Esophagus (tissue), 2 donors: ENCODE results near the gene HADH. TPM values are rescaled to one million over a fixed set of nuclear protein-coding genes. Genes with fewer than 3 reads are reported as not detected.

Experiments
- H3K27ac ChIP-seq, 2 donors: one replicate each; pipeline ENCODE4 v1.5.1; 2013; ENCODE audit warnings: low read depth in 2 of 2, mild to moderate bottlenecking in 2 of 2, inconsistent platforms in 1 of 2, low read length in 1 of 2, moderate library complexity in 1 of 2
- H3K27me3 ChIP-seq, 2 donors: one replicate each; pipeline ENCODE4 v1.6.1; 2013; ENCODE audit warnings: low read length in 2 of 2, control low read depth in 1 of 2, mild to moderate bottlenecking in 1 of 2; ENCODE audit not compliant: insufficient read depth in 2 of 2, control insufficient read depth in 1 of 2
- H3K36me3 ChIP-seq, 2 donors: one replicate each; pipeline ENCODE4 v1.6.1; 2013; ENCODE audit warnings: low read length in 1 of 2; ENCODE audit not compliant: control insufficient read depth in 2 of 2, insufficient read depth in 2 of 2
- H3K4me1 ChIP-seq, 2 donors: one replicate each; pipeline ENCODE4 v1.6.1; 2013; ENCODE audit warnings: low read length in 1 of 2; ENCODE audit not compliant: control insufficient read depth in 2 of 2, insufficient read depth in 2 of 2
- H3K4me3 ChIP-seq, 2 donors: one replicate each; pipeline ENCODE4 v1.5.1; 2013; ENCODE audit warnings: low read length in 2 of 2, mild to moderate bottlenecking in 2 of 2, low read depth in 1 of 2, moderate library complexity in 1 of 2
- H3K9me3 ChIP-seq, 2 donors: one replicate each; pipeline ENCODE4 v1.6.1; 2013; ENCODE audit warnings: mild to moderate bottlenecking in 2 of 2, low read depth in 1 of 2, low read length in 1 of 2, moderate library complexity in 1 of 2; ENCODE audit not compliant: control insufficient read depth in 2 of 2, insufficient read depth in 1 of 2
- WGBS, 2 donors: extraction: QIAGEN DNeasy Blood & Tissue Kit; methylation state at CpG; one replicate each; pipeline ENCODE4 v1.1.7; 2013; 5-methylcytosine and 5-hydroxymethylcytosine counted together
- polyA plus RNA-seq, 2 donors: library from polyadenylated mRNA; stranded (reverse); fragments of 200-250 nt; gene quantifications; one replicate each; pipeline ENCODE4 v1.2.3, GENCODE V29; 2013
- donor health status: healthy with polysubstance abuse.
- donor health status: Bipolar disorder and iron deficiency.

Gene HADH
- polyA plus RNA-seq, 2 donors = 26.0 to 41.5 TPM

- peaks cover 0 to 3% of the 10 kb centered on the region in 2 donors for H3K36me3 ChIP-seq
- no peak overlapping the region for H3K27ac ChIP-seq
- H3K4me3 ChIP-seq = no peak overlapping the region
- no peaks in the 10 kb centered on the region for H3K27me3 ChIP-seq
- H3K4me1 ChIP-seq = no peaks in the 10 kb centered on the region
- no peaks in the 10 kb centered on the region for H3K9me3 ChIP-seq
- 73 to 75% methylated on average over 3 of the region's 3 CpGs for WGBS, 2 donors
Observed at GRCh38 chr4:107993969-107994368, 4.3 kb downstream of the HADH start.

DNA sequence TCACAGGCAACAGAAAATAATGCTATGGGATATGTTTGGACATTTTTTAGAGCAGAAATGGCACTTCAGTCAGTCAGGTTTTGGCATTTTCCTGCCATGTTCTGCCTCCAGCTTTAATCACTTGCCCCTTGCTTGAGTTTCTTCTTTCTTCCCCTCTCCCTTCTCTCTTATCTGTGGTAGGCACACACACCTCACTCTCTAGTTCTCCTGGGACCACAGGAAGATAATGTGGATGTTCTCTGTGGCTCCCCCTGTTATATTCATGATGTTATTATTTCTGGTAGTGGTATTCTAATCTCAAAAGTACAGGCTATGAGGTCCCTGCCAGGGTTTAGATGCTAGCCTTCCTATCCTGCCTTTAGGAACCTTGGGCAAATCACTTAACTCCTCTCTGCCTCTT is 5.2 kb downstream of the HADH start:
- no peak overlapping the region for H3K4me3 ChIP-seq
- peaks cover 0 to 3% of the 10 kb centered on the region in 2 donors for H3K36me3 ChIP-seq
- no peaks in the 10 kb centered on the region for H3K4me1 ChIP-seq
- H3K9me3 ChIP-seq = no peaks in the 10 kb centered on the region
- H3K27me3 ChIP-seq = no peaks in the 10 kb centered on the region
- no peak overlapping the region for H3K27ac ChIP-seq

DNA sequence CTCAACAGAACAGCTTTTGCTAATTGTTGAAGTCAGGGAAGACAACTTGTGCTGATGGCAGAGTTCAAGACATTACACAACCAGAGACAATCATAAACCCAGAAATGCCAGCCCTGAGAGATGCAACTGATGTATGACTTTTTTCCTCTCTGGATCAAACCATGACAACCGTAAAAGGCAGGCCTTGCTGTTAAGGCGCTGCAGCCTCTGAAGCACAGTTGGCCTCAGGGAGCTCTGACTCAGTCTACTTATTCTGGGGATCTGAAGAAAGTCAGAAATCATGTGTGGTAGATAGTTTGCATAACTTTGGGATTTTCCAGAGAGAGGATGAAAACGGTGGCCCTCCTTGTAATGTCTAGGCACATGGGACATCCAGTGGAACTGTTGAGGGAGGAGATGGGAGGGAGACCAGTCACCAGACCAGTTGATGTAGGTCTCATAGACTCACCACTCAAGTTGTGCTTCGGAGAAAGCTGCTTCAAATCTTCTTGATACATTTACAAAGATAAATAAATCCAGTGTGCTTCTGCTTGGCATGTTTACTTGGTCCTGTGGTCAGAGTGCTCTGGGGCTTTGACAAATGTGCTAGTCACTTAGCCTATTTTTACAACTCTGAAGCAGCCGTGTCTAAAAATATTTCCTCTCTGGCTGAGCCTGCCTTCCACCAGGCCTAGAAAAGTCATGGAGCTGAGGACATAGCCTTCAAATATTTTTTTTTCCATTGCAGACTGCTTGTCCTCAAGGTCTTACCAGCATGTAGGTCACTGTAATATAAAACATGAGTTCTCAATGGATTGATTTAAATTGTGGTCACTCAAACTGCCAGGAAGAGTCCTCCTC is 7.5 kb downstream of the HADH start:
- H3K27ac ChIP-seq = peak overlapping the region; percentile 55 to 63

DNA sequence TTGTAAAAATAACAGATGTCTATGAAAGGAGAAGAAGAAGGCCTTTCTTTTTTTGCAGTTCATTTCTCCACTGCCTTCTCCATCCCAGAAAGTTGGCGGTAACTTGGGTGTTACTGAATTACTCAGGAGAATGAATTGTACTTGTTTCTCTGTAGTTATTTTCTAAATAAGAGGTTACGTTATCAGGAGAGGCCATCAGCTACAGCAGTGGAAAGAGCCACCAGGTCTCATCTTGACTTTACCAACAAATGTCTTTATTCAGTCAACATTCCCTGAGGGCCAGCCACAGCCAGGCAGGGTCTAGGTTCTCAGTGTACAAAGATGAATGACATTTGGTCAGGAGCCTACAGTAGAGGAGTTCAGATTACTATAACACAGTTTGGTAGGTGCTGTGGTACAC is 8.1 kb downstream of the HADH start:
- H3K4me1 ChIP-seq = no peaks in the 10 kb centered on the region
- peak overlapping the region; percentile 5 to 64 for H3K27ac ChIP-seq
- WGBS, 2 donors = 83 to 96% methylated on average over 2 of the region's 2 CpGs
- no peaks in the 10 kb centered on the region for H3K9me3 ChIP-seq
- H3K27me3 ChIP-seq = no peaks in the 10 kb centered on the region
- H3K36me3 ChIP-seq = peaks cover 0 to 3% of the 10 kb centered on the region in 2 donors
- H3K4me3 ChIP-seq = no peak overlapping the region

More for the DNA sequence above, 7.5 kb downstream of the HADH start:
- no peaks in the 10 kb centered on the region for H3K9me3 ChIP-seq
- H3K4me1 ChIP-seq = no peaks in the 10 kb centered on the region
- no peaks in the 10 kb centered on the region for H3K27me3 ChIP-seq
- WGBS, 2 donors = 71 to 72% methylated on average over 5 of the region's 5 CpGs
- peaks cover 0 to 3% of the 10 kb centered on the region in 2 donors for H3K36me3 ChIP-seq
- H3K4me3 ChIP-seq = no peak overlapping the region

DNA sequence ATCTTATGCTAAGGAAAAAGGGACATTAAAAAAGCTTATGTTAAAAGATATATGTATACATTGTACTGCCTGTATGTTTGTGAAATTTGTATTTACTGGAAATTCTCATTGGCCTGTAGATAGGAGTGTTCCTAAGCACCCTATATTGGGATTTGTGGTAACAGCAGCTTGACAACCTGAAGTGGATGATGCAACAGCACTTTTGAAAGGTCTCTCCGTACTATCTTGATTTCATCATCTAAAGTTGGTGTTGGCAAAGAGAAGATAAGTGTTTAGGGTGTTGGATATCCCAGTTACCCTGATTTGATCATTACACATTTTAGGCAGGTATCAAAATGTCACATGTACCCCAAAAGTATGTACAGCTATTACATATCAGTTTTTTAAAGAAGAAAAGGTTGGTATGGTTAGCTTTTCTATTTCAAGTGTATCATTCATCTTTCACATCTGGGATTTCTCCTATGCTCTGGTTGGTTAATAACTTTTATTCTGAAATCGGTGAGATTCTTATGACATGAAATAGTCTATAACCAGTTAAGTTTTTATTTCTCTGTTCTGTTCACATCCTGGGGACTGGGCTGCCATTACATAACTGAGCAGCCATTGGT is 10.3 kb downstream of the HADH start:
- peaks cover 0 to 5% of the 10 kb centered on the region in 2 donors for H3K4me1 ChIP-seq
- H3K4me3 ChIP-seq = no peak overlapping the region
- no peaks in the 10 kb centered on the region for H3K9me3 ChIP-seq
- H3K27ac ChIP-seq = no peak overlapping the region
- whole genome bisulfite sequencing, 2 donors = 82 to 85% methylated on average over 2 of the region's 2 CpGs
- peaks cover 0 to 3% of the 10 kb centered on the region in 2 donors for H3K36me3 ChIP-seq
- H3K27me3 ChIP-seq = no peaks in the 10 kb centered on the region

DNA sequence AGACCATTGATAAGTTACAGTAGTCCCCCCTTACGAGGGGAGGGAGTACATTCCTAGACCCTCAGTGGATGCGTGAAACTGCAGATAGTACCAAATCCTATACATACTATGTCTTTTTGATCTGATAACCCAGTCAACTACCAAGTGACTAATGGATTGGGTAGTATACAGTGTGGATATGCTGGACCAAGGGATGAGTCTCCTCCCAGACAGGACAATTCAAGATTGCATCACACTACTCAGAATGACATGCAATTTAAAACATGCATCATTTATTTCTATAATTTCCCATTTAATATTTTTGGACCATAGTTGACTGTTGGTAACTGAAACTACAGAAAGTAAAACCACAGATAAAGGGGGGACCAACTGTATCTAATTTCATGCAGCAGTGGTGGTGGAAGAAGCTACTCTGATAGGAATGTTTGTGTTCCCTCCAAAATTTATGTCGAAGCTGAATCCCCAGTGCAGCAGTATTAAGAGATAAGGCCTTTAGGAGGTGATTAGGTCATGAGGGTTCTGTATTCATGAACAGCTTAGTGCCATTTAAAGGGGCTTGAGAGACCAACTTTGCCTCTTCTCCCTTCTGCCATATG is 11.9 kb downstream of the HADH start:
- Histone ChIP-seq H3K36me3 (no peaks in the 10 kb centered on the region), H3K27ac (no peak overlapping the region), H3K4me3 (no peak overlapping the region), H3K4me1 (peaks cover 0 to 5% of the 10 kb centered on the region in 2 donors), H3K27me3 (no peaks in the 10 kb centered on the region), H3K9me3 (no peaks in the 10 kb centered on the region)
- WGBS, 2 donors = 90 to 92% methylated on average over 3 of the region's 3 CpGs

DNA sequence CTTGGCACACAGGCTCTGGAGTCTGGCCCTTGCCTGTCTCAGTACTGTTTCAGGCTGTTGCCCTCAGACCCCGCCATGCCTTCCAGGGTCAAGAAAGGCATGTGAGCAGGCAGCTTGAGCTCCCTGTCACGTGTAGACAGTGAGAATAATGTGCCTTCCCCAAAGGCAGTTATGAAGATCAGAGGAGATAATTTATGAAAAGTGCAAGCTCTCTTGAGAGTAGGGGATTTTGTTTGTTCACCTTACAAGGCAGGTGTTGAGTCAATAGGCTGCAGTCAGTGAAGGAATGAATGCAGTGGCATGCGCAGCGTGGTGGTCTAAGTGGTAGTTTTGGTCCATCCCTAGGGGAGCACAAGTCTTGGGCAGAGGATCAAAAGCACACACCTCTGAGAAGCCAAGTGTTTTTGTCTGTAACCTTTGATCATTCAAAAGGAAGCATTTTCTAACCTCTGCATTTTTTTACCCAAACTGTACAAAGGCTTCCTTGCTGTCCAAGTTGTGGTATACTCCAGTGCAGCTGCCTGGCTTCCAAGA is 14.4 kb downstream of the HADH start:
- Histone ChIP-seq H3K9me3 (no peaks in the 10 kb centered on the region), H3K36me3 (peaks cover 0 to 2% of the 10 kb centered on the region in 2 donors), H3K27me3 (no peaks in the 10 kb centered on the region), H3K4me1 (peaks cover 2 to 5% of the 10 kb centered on the region in 2 donors), H3K27ac (no peak overlapping the region), H3K4me3 (no peak overlapping the region)
- 73 to 88% methylated on average over 4 of the region's 4 CpGs for WGBS, 2 donors

- H3K36me3 ChIP-seq = peaks cover 0 to 2% of the 10 kb centered on the region in 2 donors
- no peaks in the 10 kb centered on the region for H3K9me3 ChIP-seq
- WGBS, 2 donors = 89 to 94% methylated on average over 2 of the region's 2 CpGs
- no peaks in the 10 kb centered on the region for H3K27me3 ChIP-seq
- H3K27ac ChIP-seq = no peak overlapping the region
- H3K4me1 ChIP-seq = peaks cover 2 to 5% of the 10 kb centered on the region in 2 donors
- H3K4me3 ChIP-seq = no peak overlapping the region
Observed at GRCh38 chr4:108004646-108005045, 15.0 kb downstream of the HADH start.

DNA sequence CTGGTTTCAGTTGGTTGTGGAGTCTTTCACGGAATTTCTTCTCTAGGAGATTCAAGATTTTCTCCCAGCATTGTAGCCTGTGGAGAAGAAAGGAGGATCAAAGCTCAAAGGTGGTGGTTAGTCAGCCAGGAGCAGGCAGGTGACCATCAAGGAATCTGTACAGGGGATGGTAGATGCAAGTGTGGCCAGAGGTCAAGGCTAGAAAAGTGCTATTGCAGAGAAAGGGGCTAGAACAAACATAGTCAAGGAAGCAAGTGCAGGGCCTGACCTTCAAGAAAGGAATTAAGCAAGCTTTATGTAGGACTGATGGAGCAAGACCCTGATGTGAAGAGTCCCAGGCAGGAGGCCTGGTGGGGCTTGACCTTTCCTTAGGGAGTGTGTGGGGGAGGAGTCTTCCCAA is 16.1 kb downstream of the HADH start:
- WGBS, 2 donors = 91 to 94% methylated on average over 1 of the region's 1 CpG
- no peaks in the 10 kb centered on the region for H3K27me3 ChIP-seq
- no peak overlapping the region for H3K27ac ChIP-seq
- peaks cover 0 to 2% of the 10 kb centered on the region in 2 donors for H3K36me3 ChIP-seq
- no peaks in the 10 kb centered on the region for H3K9me3 ChIP-seq
- H3K4me3 ChIP-seq = no peak overlapping the region
- H3K4me1 ChIP-seq = peaks cover 2 to 5% of the 10 kb centered on the region in 2 donors
